Fibroblast of pulmonary artery (primary cell): ENCODE data around the gene USP50.

Experiments
- DNase-seq: peaks from one replicate; pipeline ENCODE4 v3.0.0-alpha.2; 2010; ENCODE audit warnings: low read depth
- H3K4me3 ChIP-seq: replicated peaks from 2 replicates; pipeline ENCODE4 v1.5.1; 2011; ENCODE audit warnings: low read depth, mild to moderate bottlenecking, control low read depth, low read length, moderate library complexity
- CTCF ChIP-seq: IDR thresholded peaks from 2 replicates; pipeline ENCODE4 v1.5.1; 2011; ENCODE audit warnings: mild to moderate bottlenecking, control low read depth, low read length, inconsistent platforms; ENCODE audit errors: missing control alignments

USP50 gene

GRCh38 chr15:50544368-50544767, 2.1 kb downstream of the USP50 start:
- H3K4me3 ChIP-seq = no peak overlapping the region
- TF ChIP-seq CTCF = no peak
- no peak for DNase-seq

GRCh38 chr15:50543556-50543955, 2.9 kb downstream of the USP50 start:
- TF ChIP-seq CTCF = no peak
- no peak overlapping the region for H3K4me3 ChIP-seq
- DNase-seq = no peak

- TF ChIP-seq CTCF = no peak
- DNase-seq = peak; percentile 21
- no peak overlapping the region for H3K4me3 ChIP-seq
Observed at GRCh38 chr15:50542887-50543210, 3.6 kb downstream of the USP50 start.

- no peak for DNase-seq
- TF ChIP-seq CTCF = no peak
- H3K4me3 ChIP-seq = no peak overlapping the region
Observed at GRCh38 chr15:50531766-50532165, 14.7 kb downstream of the USP50 start.

- DNase-seq = no peak
- no peak overlapping the region for H3K4me3 ChIP-seq
- no peak for TF ChIP-seq CTCF
Observed at GRCh38 chr15:50531163-50531562, 15.3 kb downstream of the USP50 start.

- DNase-seq = peak; percentile 12
- TF ChIP-seq CTCF = no peak
- no peak overlapping the region for H3K4me3 ChIP-seq
Observed at GRCh38 chr15:50523851-50524251, 22.6 kb downstream of the USP50 start.

- H3K4me3 ChIP-seq = no peak overlapping the region
- no peak for TF ChIP-seq CTCF
- peak; percentile 12 for DNase-seq
Observed at GRCh38 chr15:50519740-50520425, 26.6 kb downstream of the USP50 start.
